ENCODE data around the gene NR1D1. TPM values are rescaled to one million over a fixed set of nuclear protein-coding genes. Genes with fewer than 3 reads are reported as not detected.

The NR1D1 gene
- total RNA-seq, 2 experiments from 2014 or later = 1.7 to 8.7 TPM

DNA sequence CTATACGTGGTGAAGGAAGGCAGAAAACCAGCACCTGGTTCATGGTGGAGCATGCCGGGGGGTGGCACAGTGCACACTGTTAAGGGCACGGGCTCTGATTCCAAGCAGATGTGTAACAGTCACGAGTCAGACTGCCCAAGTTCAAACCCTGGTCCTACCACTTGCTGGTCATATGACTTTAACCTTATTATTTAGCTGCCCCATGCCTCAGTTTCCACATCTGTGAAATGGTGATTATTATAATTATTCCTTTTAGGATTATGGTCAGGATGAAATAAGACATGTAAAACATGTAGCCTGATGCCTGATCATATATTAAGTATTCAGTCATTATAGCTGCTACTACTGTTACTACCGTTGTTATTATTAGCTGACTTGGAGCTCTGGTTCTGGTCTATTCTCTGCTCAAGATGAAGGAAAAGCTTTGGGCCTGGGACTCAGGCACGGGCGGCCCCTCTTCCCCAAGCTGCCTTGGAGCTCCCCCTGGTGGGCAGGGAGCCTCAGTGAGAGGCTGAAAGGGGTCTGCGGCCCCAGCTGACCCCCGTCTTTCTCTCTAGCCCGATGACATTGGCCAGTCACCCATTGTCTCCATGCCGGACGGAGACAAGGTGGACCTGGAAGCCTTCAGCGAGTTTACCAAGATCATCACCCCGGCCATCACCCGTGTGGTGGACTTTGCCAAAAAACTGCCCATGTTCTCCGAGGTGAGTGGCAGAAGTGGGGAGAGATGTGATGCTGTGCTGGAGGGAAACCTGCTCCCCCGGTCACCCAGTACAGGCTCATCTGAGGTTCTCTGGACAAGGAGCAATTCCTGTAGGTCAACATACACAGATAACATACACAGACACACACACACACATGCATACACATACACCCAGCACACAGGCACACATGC lies 14.0 kb downstream of the NR1D1 start:
- H3K4me3 ChIP-seq (ENCODE audit: low read depth, low read length, poor library complexity, severe bottlenecking) = no peak overlapping the region
- no peaks in the 10 kb centered on the region for H3K9me3 ChIP-seq (ENCODE audit: low read length)
- ChIA-PET POLR2A (no interaction called here), CTCF (ENCODE audit: unreplicated experiment) (interaction anchor here (0.5 to 1.3 kb wide), 6 partner anchors 11 to 104 kb away, joined by 3 to 9 read pairs (median 4); no protein-coding TSS in a partner anchor)
- no peak overlapping the region for H2AFZ ChIP-seq (ENCODE audit: low read length)
- DNase-seq (ENCODE audit: low spot score) = peak; percentile 77
- BruUV-seq (replicated peaks) = no TSS peak
- no peaks in the 10 kb centered on the region for H3K9me2 ChIP-seq (ENCODE audit: insufficient read depth, low read length)
- no peaks in the 10 kb centered on the region for H3K79me2 ChIP-seq (ENCODE audit: insufficient read depth, low read depth, low read length)
- H3K27ac ChIP-seq (ENCODE audit: low read depth, low read length, poor library complexity, severe bottlenecking) = no peak overlapping the region
- no peaks in the 10 kb centered on the region for H3K4me1 ChIP-seq (ENCODE audit: insufficient read depth, low read length, poor library complexity, severe bottlenecking)
- no peaks in the 10 kb centered on the region for H3K36me3 ChIP-seq (ENCODE audit: insufficient read depth, low read length)
- intact Hi-C loops (cut with micrococcal nuclease; ENCODE audit: unreplicated experiment) = loop anchor here (1.0 kb wide), 2 partner anchors 25 to 73 kb away; no protein-coding TSS in a partner anchor
- H4K20me1 ChIP-seq (ENCODE audit: insufficient read depth, low read length) = no peaks in the 10 kb centered on the region
- TF ChIP-seq EZH2phosphoT487 (IDR thresholded peaks at IDR 0.05; ENCODE audit: borderline replicate concordance, low read depth, low read length) = no peak
- TF ChIP-seq, protein P1, sequence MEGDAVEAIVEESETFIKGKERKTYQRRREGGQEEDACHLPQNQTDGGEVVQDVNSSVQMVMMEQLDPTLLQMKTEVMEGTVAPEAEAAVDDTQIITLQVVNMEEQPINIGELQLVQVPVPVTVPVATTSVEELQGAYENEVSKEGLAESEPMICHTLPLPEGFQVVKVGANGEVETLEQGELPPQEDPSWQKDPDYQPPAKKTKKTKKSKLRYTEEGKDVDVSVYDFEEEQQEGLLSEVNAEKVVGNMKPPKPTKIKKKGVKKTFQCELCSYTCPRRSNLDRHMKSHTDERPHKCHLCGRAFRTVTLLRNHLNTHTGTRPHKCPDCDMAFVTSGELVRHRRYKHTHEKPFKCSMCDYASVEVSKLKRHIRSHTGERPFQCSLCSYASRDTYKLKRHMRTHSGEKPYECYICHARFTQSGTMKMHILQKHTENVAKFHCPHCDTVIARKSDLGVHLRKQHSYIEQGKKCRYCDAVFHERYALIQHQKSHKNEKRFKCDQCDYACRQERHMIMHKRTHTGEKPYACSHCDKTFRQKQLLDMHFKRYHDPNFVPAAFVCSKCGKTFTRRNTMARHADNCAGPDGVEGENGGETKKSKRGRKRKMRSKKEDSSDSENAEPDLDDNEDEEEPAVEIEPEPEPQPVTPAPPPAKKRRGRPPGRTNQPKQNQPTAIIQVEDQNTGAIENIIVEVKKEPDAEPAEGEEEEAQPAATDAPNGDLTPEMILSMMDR (conservative IDR thresholded peaks at IDR 0.05; ENCODE audit: low read length) = peak; percentile 99
- H3K4me2 ChIP-seq (ENCODE audit: low read length) = no peak overlapping the region

DNA sequence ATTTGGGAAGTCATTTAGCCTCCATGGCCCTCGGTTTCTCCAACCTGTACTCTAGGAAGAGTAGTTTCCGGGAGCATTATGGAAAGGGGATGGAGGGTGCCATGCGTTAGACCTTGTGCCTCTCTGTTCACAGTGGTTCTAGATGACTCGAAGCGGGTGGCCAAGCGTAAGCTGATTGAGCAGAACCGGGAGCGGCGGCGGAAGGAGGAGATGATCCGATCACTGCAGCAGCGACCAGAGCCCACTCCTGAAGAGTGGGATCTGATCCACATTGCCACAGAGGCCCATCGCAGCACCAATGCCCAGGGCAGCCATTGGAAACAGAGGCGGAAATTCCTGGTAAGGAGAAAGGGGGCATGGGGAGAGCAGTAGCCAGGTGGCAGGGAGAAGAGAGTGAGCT lies 15.9 kb downstream of the NR1D1 start:
- DNase-seq (ENCODE audit: low spot score) = no peak
- Histone ChIP-seq H3K9me2 (ENCODE audit: insufficient read depth, low read length) (no peaks in the 10 kb centered on the region), H3K4me1 (ENCODE audit: insufficient read depth, low read length, poor library complexity, severe bottlenecking) (no peaks in the 10 kb centered on the region), H3K27ac (ENCODE audit: low read depth, low read length, poor library complexity, severe bottlenecking) (no peak overlapping the region), H4K20me1 (ENCODE audit: insufficient read depth, low read length) (no peaks in the 10 kb centered on the region), H3K9me3 (ENCODE audit: low read length) (no peaks in the 10 kb centered on the region), H2AFZ (ENCODE audit: low read length) (no peak overlapping the region), H3K4me2 (ENCODE audit: low read length) (no peak overlapping the region), H3K36me3 (ENCODE audit: insufficient read depth, low read length) (no peaks in the 10 kb centered on the region), H3K79me2 (ENCODE audit: insufficient read depth, low read depth, low read length) (no peaks in the 10 kb centered on the region), H3K4me3 (ENCODE audit: low read depth, low read length, poor library complexity, severe bottlenecking) (no peak overlapping the region)
- no TSS peak for BruUV-seq (replicated peaks)
- ChIA-PET CTCF (ENCODE audit: unreplicated experiment) (no interaction called here), POLR2A (interaction anchor here (0.6 kb wide), 1 partner anchor 166 kb away, joined by 4 read pairs; no protein-coding TSS in a partner anchor)
- intact Hi-C loops (cut with micrococcal nuclease; ENCODE audit: unreplicated experiment) = no loop called here
- TF ChIP-seq, protein P1 (conservative IDR thresholded peaks at IDR 0.05; ENCODE audit: low read length) = no peak
- TF ChIP-seq EZH2phosphoT487 (IDR thresholded peaks at IDR 0.05; ENCODE audit: borderline replicate concordance, low read depth, low read length) = no peak

DNA sequence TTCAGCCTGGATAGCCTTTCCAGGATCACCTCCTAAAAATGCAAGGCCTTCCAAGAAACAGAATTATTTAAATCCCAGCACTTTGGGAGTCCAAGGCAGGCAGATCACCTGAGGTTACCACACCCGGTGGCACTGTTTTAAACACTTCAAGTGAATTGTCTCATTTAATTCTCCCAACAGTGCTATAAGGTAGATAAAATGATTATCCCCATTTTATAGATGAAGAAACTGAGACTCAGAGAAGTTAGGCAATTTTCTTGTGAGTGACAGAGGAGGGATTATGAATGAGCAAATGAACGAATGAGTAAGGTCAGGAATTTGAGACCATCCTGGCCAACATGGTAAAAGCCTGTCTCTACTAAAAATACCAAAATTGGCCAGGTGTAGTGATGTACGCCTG lies 20.8 kb downstream of the NR1D1 start:
- no peaks in the 10 kb centered on the region for H3K9me2 ChIP-seq (ENCODE audit: insufficient read depth, low read length)
- H4K20me1 ChIP-seq (ENCODE audit: insufficient read depth, low read length) = no peaks in the 10 kb centered on the region
- TF ChIP-seq, protein P1 (conservative IDR thresholded peaks at IDR 0.05; ENCODE audit: low read length) = no peak
- TF ChIP-seq EZH2phosphoT487 (IDR thresholded peaks at IDR 0.05; ENCODE audit: borderline replicate concordance, low read depth, low read length) = no peak
- intact Hi-C loops (cut with micrococcal nuclease; ENCODE audit: unreplicated experiment) = loop anchor here (5.0 kb wide), 1 partner anchor 52 kb away; no protein-coding TSS in a partner anchor
- ChIA-PET POLR2A (no interaction called here), CTCF (ENCODE audit: unreplicated experiment) (no interaction called here)
- H3K79me2 ChIP-seq (ENCODE audit: insufficient read depth, low read depth, low read length) = no peaks in the 10 kb centered on the region
- no peaks in the 10 kb centered on the region for H3K9me3 ChIP-seq (ENCODE audit: low read length)
- peaks cover 12% of the 10 kb centered on the region for H3K4me1 ChIP-seq (ENCODE audit: insufficient read depth, low read length, poor library complexity, severe bottlenecking)
- H3K27ac ChIP-seq (ENCODE audit: low read depth, low read length, poor library complexity, severe bottlenecking) = no peak overlapping the region
- H3K36me3 ChIP-seq (ENCODE audit: insufficient read depth, low read length) = no peaks in the 10 kb centered on the region
- DNase-seq (ENCODE audit: low spot score) = no peak
- no peak overlapping the region for H3K4me3 ChIP-seq (ENCODE audit: low read depth, low read length, poor library complexity, severe bottlenecking)
- no peak overlapping the region for H3K4me2 ChIP-seq (ENCODE audit: low read length)
- H2AFZ ChIP-seq (ENCODE audit: low read length) = no peak overlapping the region
- BruUV-seq (replicated peaks) = no TSS peak
